ENCODE measurements around the gene MARCKS.

MARCKS gene

DNA sequence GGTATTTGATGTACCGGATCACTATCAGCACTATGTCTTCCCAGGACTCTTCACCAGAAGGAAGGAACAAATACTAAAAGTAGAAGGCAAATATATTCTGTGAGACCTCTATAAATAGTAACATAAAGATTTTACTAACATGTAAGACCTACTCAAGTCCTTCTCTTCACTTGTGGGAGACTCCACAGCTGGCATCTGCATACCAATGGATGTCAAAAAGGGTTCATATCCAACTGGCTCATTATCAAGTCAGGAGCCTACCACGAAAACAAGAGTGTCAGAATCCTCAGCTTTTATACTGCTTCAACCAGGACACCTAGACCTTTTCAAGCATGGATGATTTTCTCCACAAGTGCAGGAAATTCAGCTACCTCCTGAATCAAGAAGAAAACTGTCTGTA is 20.0 kb upstream of the MARCKS start:
- Histone ChIP-seq H3F3A (ENCODE audit: insufficient read depth, low read length) (no peaks in the 10 kb centered on the region), H3K79me2 (ENCODE audit: insufficient read depth, low read length) (no peaks in the 10 kb centered on the region), H3K9me2 (ENCODE audit: low read depth, low read length) (no peaks in the 10 kb centered on the region), H3K4me2 (ENCODE audit: low read length) (no peak overlapping the region), H3K4me1 (ENCODE audit: insufficient read depth, low read length, severe bottlenecking) (peaks cover 6% of the 10 kb centered on the region), H3K36me3 (ENCODE audit: insufficient read depth, low read length) (no peaks in the 10 kb centered on the region), H4K20me1 (ENCODE audit: insufficient read depth, low read length) (no peaks in the 10 kb centered on the region), H3K9me3 (ENCODE audit: low read length) (no peaks in the 10 kb centered on the region; the same call in 1 of the 2 replicates), H3K9ac (ENCODE audit: low read length) (no peak overlapping the region), H3K4me3 (ENCODE audit: low read depth, low read length, poor library complexity, severe bottlenecking) (no peak overlapping the region), H3K27me3 (ENCODE audit: insufficient read depth, low read length) (no peaks in the 10 kb centered on the region), H2AFZ (ENCODE audit: low read length) (no peak overlapping the region), H3K27ac (ENCODE audit: low read depth, low read length, poor library complexity, severe bottlenecking) (no peak overlapping the region)
- TF ChIP-seq, protein P1, sequence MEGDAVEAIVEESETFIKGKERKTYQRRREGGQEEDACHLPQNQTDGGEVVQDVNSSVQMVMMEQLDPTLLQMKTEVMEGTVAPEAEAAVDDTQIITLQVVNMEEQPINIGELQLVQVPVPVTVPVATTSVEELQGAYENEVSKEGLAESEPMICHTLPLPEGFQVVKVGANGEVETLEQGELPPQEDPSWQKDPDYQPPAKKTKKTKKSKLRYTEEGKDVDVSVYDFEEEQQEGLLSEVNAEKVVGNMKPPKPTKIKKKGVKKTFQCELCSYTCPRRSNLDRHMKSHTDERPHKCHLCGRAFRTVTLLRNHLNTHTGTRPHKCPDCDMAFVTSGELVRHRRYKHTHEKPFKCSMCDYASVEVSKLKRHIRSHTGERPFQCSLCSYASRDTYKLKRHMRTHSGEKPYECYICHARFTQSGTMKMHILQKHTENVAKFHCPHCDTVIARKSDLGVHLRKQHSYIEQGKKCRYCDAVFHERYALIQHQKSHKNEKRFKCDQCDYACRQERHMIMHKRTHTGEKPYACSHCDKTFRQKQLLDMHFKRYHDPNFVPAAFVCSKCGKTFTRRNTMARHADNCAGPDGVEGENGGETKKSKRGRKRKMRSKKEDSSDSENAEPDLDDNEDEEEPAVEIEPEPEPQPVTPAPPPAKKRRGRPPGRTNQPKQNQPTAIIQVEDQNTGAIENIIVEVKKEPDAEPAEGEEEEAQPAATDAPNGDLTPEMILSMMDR (IDR thresholded peaks at IDR 0.05; ENCODE audit: low read length), result no peak
- TF ChIP-seq EZH2 (IDR thresholded peaks at IDR 0.05; ENCODE audit: borderline replicate concordance, low read length), result no peak

DNA sequence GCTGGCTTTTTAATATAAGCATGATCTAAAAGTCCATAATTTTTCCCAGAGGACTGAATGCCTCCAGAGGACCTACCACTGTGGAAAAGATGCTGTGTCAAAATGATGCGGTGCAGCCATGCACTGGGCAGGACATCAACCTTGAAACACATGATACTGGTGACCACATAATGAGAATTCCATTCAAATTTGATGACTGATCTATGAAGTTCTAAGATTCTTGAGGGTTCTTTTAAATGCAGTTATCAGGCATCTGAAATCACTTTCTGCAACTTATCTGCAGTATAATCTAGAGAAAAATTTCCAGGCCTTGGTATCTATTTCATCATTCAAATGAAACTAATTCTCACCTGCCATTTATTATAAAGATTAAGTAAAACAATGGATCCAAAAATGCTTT is 15.0 kb upstream of the MARCKS start:
- Histone ChIP-seq H4K20me1 (ENCODE audit: insufficient read depth, low read length) (no peaks in the 10 kb centered on the region), H3K79me2 (ENCODE audit: insufficient read depth, low read length) (no peaks in the 10 kb centered on the region), H3K4me2 (ENCODE audit: low read length) (no peak overlapping the region), H3K36me3 (ENCODE audit: insufficient read depth, low read length) (no peaks in the 10 kb centered on the region), H3K27me3 (ENCODE audit: insufficient read depth, low read length) (no peaks in the 10 kb centered on the region), H3K9me2 (ENCODE audit: low read depth, low read length) (no peaks in the 10 kb centered on the region), H3K9me3 (ENCODE audit: low read length) (no peaks in the 10 kb centered on the region), H3F3A (ENCODE audit: insufficient read depth, low read length) (no peaks in the 10 kb centered on the region), H3K4me1 (ENCODE audit: insufficient read depth, low read length, severe bottlenecking) (peaks cover 5% of the 10 kb centered on the region), H3K4me3 (ENCODE audit: low read depth, low read length, poor library complexity, severe bottlenecking) (no peak overlapping the region), H3K27ac (ENCODE audit: low read depth, low read length, poor library complexity, severe bottlenecking) (no peak overlapping the region), H3K9ac (ENCODE audit: low read length) (no peak overlapping the region), H2AFZ (ENCODE audit: low read length) (no peak overlapping the region)
- TF ChIP-seq, protein P1 (IDR thresholded peaks at IDR 0.05; ENCODE audit: low read length), result no peak
- no peak for TF ChIP-seq EZH2 (IDR thresholded peaks at IDR 0.05; ENCODE audit: borderline replicate concordance, low read length)

DNA sequence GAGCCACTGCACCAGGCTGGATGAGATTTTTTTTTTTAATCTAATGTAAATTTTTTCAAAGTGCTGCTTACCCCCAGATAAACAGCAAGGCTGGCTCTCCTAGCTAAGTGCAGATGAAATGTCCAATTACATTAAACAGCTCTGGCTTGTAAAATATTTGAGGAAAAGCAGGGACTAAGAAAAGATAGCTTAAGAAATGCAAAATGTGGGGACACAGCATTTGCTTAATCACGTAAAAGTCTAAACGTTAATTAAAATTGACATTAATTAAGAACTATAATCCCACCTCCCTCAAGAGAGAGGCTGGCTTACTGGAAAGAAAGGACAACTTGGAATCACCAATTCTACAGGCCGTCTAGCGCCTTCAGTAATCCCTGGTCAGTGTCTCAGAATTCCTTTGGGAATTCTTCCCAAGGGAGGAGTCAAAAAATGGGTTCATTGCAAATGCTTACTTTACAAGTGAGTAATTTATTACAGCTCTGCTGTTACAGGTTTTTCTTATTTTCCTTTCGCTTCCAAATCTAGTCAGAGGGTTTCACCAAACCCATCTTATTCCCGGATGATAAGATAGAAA is 13.6 kb upstream of the MARCKS start:
- Histone ChIP-seq H4K20me1 (ENCODE audit: insufficient read depth, low read length) (no peaks in the 10 kb centered on the region), H3K9ac (ENCODE audit: low read length) (no peak overlapping the region), H3K36me3 (ENCODE audit: insufficient read depth, low read length) (no peaks in the 10 kb centered on the region), H3K79me2 (ENCODE audit: insufficient read depth, low read length) (no peaks in the 10 kb centered on the region), H3K9me3 (ENCODE audit: low read length) (no peaks in the 10 kb centered on the region), H3K9me2 (ENCODE audit: low read depth, low read length) (no peaks in the 10 kb centered on the region), H2AFZ (ENCODE audit: low read length) (no peak overlapping the region), H3K4me1 (ENCODE audit: insufficient read depth, low read length, severe bottlenecking) (no peaks in the 10 kb centered on the region), H3K27me3 (ENCODE audit: insufficient read depth, low read length) (no peaks in the 10 kb centered on the region), H3K4me2 (ENCODE audit: low read length) (no peak overlapping the region), H3K27ac (ENCODE audit: low read depth, low read length, poor library complexity, severe bottlenecking) (no peak overlapping the region), H3F3A (ENCODE audit: insufficient read depth, low read length) (no peaks in the 10 kb centered on the region), H3K4me3 (ENCODE audit: low read depth, low read length, poor library complexity, severe bottlenecking) (no peak overlapping the region)
- no peak for TF ChIP-seq EZH2 (IDR thresholded peaks at IDR 0.05; ENCODE audit: borderline replicate concordance, low read length)
- TF ChIP-seq, protein P1 (IDR thresholded peaks at IDR 0.05; ENCODE audit: low read length), result no peak
